Heart right ventricle (tissue), 16 donors: ENCODE measurements around the gene CDC23. TPM values are rescaled to one million over a fixed set of nuclear protein-coding genes. Genes with fewer than 3 reads are reported as not detected.

Source experiments
- ATAC-seq, 8 donors: fragments of 200-7000 bp; cut with Tn5 transposase; one replicate each; pipeline ENCODE4 v1.9.1; 2020; ENCODE audit warnings: mild to moderate bottlenecking in 8 of 8, moderate library complexity in 8 of 8, moderate number of reproducible peaks in 1 of 8
- DNase-seq, 2 donors: peaks; one replicate each; pipeline ENCODE4 v3.0.0-alpha.2; 2020
- H3K27ac ChIP-seq, 10 donors: fragments of 200-600 bp; sonication (generic) in 2 of 10; one replicate each; pipeline versions ENCODE4 v1.5.0 to v1.8.0; 2020 to 2022; ENCODE audit warnings: mild to moderate bottlenecking in 3 of 10
- H3K27me3 ChIP-seq, 7 donors: fragments of 200-600 bp; one replicate each; pipeline ENCODE4 v1.8.0; 2021 to 2022; ENCODE audit warnings: mild to moderate bottlenecking in 2 of 7
- H3K36me3 ChIP-seq, 9 donors: fragments of 200-600 bp; sonication (generic) in 1 of 9; one replicate each; pipeline versions ENCODE4 v1.5.0 to v1.8.0; 2020 to 2022; ENCODE audit warnings: mild to moderate bottlenecking in 2 of 9
- H3K4me1 ChIP-seq, 9 donors: fragments of 200-600 bp; sonication (generic) in 1 of 9; one replicate each; pipeline versions ENCODE4 v1.5.0 to v1.8.0; 2020 to 2022; ENCODE audit warnings: mild to moderate bottlenecking in 4 of 9
- H3K4me3 ChIP-seq, 10 donors: fragments of 200-600 bp; sonication (generic) in 2 of 10; one replicate each; pipeline versions ENCODE4 v1.5.0 to v1.8.0; 2020 to 2022; ENCODE audit warnings: mild to moderate bottlenecking in 7 of 10, moderate library complexity in 2 of 10
- H3K9me3 ChIP-seq, 11 donors: fragments of 200-600 bp in 10 of 11; sonication (generic) in 2 of 11; one replicate each; pipeline versions ENCODE4 v1.5.0 to v1.8.0; 2013 to 2022; ENCODE audit warnings: mild to moderate bottlenecking in 2 of 11, control low read depth in 1 of 11, moderate library complexity in 1 of 11
- CTCF ChIP-seq, 9 donors: fragments of 200-600 bp; sonication (generic) in 2 of 9; IDR thresholded peaks; one replicate each; pipeline versions ENCODE4 v1.5.0 to v1.8.0; 2021 to 2022; ENCODE audit warnings: antibody characterized with exemption in 9 of 9, mild to moderate bottlenecking in 5 of 9, moderate library complexity in 1 of 9
- WGBS, 2 donors: extraction: QIAGEN DNeasy Blood & Tissue Kit; methylation state at CpG; one replicate each; pipeline ENCODE4 v1.1.7; 2013; ENCODE audit warnings: inconsistent platforms in 1 of 2; 5-methylcytosine and 5-hydroxymethylcytosine counted together
- intact Hi-C, 10 donors: fragments of 100-400 bp; cut with DNase I; formaldehyde crosslinking; loops; one replicate each; pipeline versions ENCODE4 v1.11.1 to v1.14.2; 2022
- polyA plus RNA-seq, 2 donors: library from polyadenylated mRNA; stranded (reverse); fragments of 200-250 nt; gene quantifications; one replicate each; pipeline ENCODE4 v1.2.3, GENCODE V29; 2013
- total RNA-seq, 10 donors: library from RNA; stranded (reverse); fragmentation: NEBNext Ultra II Directional in 3 of 10; extraction: Animal tissue kit (Norgen Biotek cat#: 25700) in 3 of 10; gene quantifications; one replicate each; pipeline versions ENCODE4 v1.2.1 to v1.2.4, GENCODE V29; 2021 to 2023
- donor health status: Arrhythmogenic right ventricular cardiomyopathy.
- donor health status: ischemic (EF 13 %, LVEDD 7.1; RV severe dilation, severe dysfunction).
- donor health status: healthy with polysubstance abuse.
- donor health status: DM: no; HTN: yes; CAD: no.
- donor health status: DM: no; HTN: no; CAD: no.
- donor health status: ischemic (EF 25% LVEDD 6.9; RV normal size, moderate dysfunction).
- donor health status: ischemic (EF 25% LVEDD 5.7; RV mildly dilated, moderate dysfunction).
- donor health status: healthy.
- donor health status: DM: yes; HTN: yes; CAD: no.
- donor health status: Ischemic cardiomyopathy.
- donor health status: ischemic (EF 35%, LVEDD 5.7; RV mildly dilated, moderate dysfunction).
- donor health status: nonischemic (EF 11% LVEDD 7.7; RV severe dilation, severe dysfunction).
- donor health status: DM: yes; HTN: yes; CAD: no.
- donor health status: PGD.
- donor health status: ischemic (EF 29% LVEDD 5.4; RV normal size, mild dysfunction).
- donor health status: nonischemic (EF 23%, LVEDD 6.1; RV moderate dilation, normal function).

The CDC23 gene
- total and polyA plus RNA-seq, 12 donors: 10.5 to 23.0 (median 16.5) TPM

DNA sequence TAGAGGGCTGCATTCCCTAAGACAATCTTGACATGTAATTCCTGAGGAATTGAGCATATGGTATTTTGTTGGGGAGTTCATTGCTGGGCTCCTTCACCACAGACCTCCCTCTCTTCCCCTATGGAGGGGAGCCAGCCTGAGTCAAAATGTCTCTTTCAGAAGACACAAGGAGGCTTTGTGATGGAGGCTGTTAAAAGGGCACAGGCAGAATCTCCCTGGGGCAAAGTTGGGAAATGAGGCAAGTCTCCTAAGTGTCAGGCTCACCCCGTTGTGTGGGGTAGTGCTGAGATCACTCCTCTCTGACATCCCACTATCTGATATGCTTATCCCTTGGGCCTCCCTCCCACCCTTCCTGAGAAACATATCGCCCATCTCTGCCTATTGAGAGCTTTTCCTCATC is 30.7 kb upstream of the CDC23 start:
- Histone ChIP-seq H3K27me3 (peaks cover 0 to 37% (median 1%) of the 10 kb centered on the region in 7 donors), H3K4me1 (peaks cover 4 to 13% (median 13%) of the 10 kb centered on the region in 9 donors), H3K36me3 (no peaks in the 10 kb centered on the region), H3K27ac (no peak overlapping the region), H3K4me3 (no peak overlapping the region), H3K9me3 (no peaks in the 10 kb centered on the region)
- intact Hi-C loops: loop anchor here in 1 of 10 donors (5.0 kb wide), 1 partner anchor 34 kb away; no protein-coding TSS in a partner anchor
- DNase-seq (no peak), ATAC-seq (peak in 1 of 8 donors; percentile 23)
- WGBS, 2 donors: 51 to 52% methylated on average over 2 of the region's 2 CpGs
- no peak for TF ChIP-seq CTCF (IDR thresholded peaks at IDR 0.05)

GRCh38 chr5:138241688-138242571 is 28.8 kb upstream of the CDC23 start:
- intact Hi-C loops: loop anchor here in 1 of 10 donors (5.0 kb wide), 1 partner anchor 35 kb away; no protein-coding TSS in a partner anchor

GRCh38 chr5:138240650-138241385 is 27.7 kb upstream of the CDC23 start:
- intact Hi-C loops: loop anchor here in 1 of 10 donors (5.0 kb wide), 1 partner anchor 36 kb away; no protein-coding TSS in a partner anchor

More at GRCh38 chr5:138241688-138242571, 28.8 kb upstream of the CDC23 start:
- peaks cover 4 to 13% (median 13%) of the 10 kb centered on the region in 9 donors for H3K4me1 ChIP-seq
- TF ChIP-seq CTCF (IDR thresholded peaks at IDR 0.05): peak in 2 of 9 donors; percentile 6 to 7
- H3K27ac ChIP-seq: peak overlapping the region in 7 of 10 donors; percentile 2 to 49 (median 35)
- peaks cover 0 to 37% (median 3%) of the 10 kb centered on the region in 7 donors for H3K27me3 ChIP-seq
- no peaks in the 10 kb centered on the region for H3K9me3 ChIP-seq
- DNase-seq: peak; percentile 10 to 37
- ATAC-seq: peak; percentile 71 to 89 (median 84)
- H3K4me3 ChIP-seq: peak overlapping the region; percentile 30 to 73 (median 54)
- H3K36me3 ChIP-seq: no peaks in the 10 kb centered on the region
- WGBS, 2 donors: 4% methylated on average over 66 to 67 of the region's 67 CpGs

More at GRCh38 chr5:138240650-138241385, 27.7 kb upstream of the CDC23 start:
- Histone ChIP-seq H3K4me1 (peaks cover 4 to 13% (median 13%) of the 10 kb centered on the region in 9 donors), H3K27me3 (peaks cover 0 to 37% (median 3%) of the 10 kb centered on the region in 7 donors), H3K9me3 (no peaks in the 10 kb centered on the region), H3K4me3 (no peak overlapping the region), H3K27ac (no peak overlapping the region), H3K36me3 (no peaks in the 10 kb centered on the region)
- no peak for ATAC-seq
- TF ChIP-seq CTCF (IDR thresholded peaks at IDR 0.05): no peak
- no peak for DNase-seq
- 72 to 76% methylated on average over 3 of the region's 3 CpGs for WGBS, 2 donors
